Activated CD8-positive, alpha-beta memory T cell treated with anti-CD3 and anti-CD28 coated beads, Interleukin-2, amount 10 ng/mL, durations not matched to agents 7 days and 5 days (primary cell): ENCODE measurements around the gene DLD. TPM values are rescaled to one million over a fixed set of nuclear protein-coding genes. Genes with fewer than 3 reads are reported as not detected.
"Not testable (repeated sequence)": the region's sequence is repeated elsewhere in the genome, so short reads cannot be mapped to it uniquely, and the experiment has no call there.

Source experiments
- ATAC-seq: fragments of 150-1000 bp; cut with Tn5 transposase; one replicate; pipeline ENCODE4 v1.10.0; 2021; ENCODE audit warnings: moderate library complexity
- CTCF ChIA-PET: fragments of 350-600 bp; sonication (Branson Sonifier 250); formaldehyde crosslinking; loops from one replicate; lab custom pipeline; 2021; ENCODE audit warnings: antibody characterized with exemption; lab: Charles Lee
- DNase-seq: peaks from one replicate; pipeline ENCODE4 v3.0.0-alpha.2; 2020
- H3K27ac Mint-ChIP-seq: one replicate; pipeline ENCODE4 v1.8.0; 2021; ENCODE audit warnings: mild to moderate bottlenecking, mixed read lengths
- H3K27me3 Mint-ChIP-seq: one replicate; pipeline ENCODE4 v1.8.0; 2021; ENCODE audit warnings: mixed read lengths
- H3K36me3 Mint-ChIP-seq: one replicate; pipeline ENCODE4 v1.8.0; 2021; ENCODE audit warnings: mild to moderate bottlenecking, mixed read lengths
- H3K4me1 Mint-ChIP-seq: one replicate; pipeline ENCODE4 v1.8.0; 2021; ENCODE audit warnings: mixed read lengths
- H3K4me3 Mint-ChIP-seq: one replicate; pipeline ENCODE4 v1.8.0; 2021; ENCODE audit warnings: mild to moderate bottlenecking, moderate library complexity, mixed read lengths
- H3K9me3 Mint-ChIP-seq: one replicate; pipeline ENCODE4 v1.8.0; 2022; ENCODE audit warnings: low read depth, mixed read lengths
- total RNA-seq, 2 experiments: library from RNA; stranded (reverse); gene quantifications; one replicate each; pipeline ENCODE4 v1.2.3, GENCODE V29; 2021

The DLD gene
- total RNA-seq, 2 experiments from 2014 or later: 64.1 to 78.2 TPM

DNA sequence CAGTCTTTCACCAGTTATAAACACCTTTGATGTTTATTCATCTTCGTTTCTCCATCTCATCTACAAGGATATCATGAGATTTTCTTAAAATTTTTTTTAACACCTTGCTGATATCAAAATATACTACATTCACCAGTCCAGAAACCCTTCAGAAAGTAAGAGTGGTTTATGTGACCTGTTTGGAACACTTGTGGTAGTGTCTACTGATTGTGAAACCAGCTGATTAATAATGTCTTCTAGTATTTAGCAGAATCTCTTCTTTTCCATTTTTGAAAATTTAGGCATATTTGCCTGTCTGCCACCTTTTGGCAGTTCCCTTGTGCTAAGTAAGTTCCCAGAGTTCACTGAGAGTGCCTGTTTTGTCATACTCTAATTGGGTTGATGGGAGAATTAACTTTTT, 18.5 kb downstream of the DLD start:
- H3K27me3 Mint-ChIP-seq: no peaks in the 10 kb centered on the region
- no peak overlapping the region for H3K27ac Mint-ChIP-seq
- H3K9me3 Mint-ChIP-seq: peaks cover 4% of the 10 kb centered on the region
- ATAC-seq: no peak
- peaks cover 73% of the 10 kb centered on the region for H3K36me3 Mint-ChIP-seq
- H3K4me3 Mint-ChIP-seq: no peak overlapping the region
- H3K4me1 Mint-ChIP-seq: peaks cover 4% of the 10 kb centered on the region
- DNase-seq: no peak
- CTCF ChIA-PET: no interaction called here

DNA sequence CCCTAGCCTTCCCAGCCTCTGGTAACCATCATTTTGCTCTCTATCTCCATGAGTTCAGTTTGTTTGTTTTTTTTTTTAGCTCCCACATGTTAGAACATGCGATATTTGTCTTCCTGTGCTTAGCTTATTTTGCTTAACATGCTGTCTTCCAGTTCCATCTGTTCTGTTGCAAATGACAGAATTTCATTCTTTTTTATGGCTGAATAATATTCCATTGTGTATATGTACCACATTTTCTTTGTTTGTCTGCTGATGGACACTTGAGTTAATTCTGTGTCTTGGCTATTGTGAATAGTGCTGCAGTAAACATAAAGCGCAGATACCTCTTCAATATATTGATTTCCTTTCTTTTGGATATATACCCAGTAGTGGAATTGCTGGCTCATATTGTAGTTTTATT, 21.0 kb downstream of the DLD start:
- Mint-ChIP-seq H3K27ac (no peak overlapping the region), H3K4me3 (no peak overlapping the region), H3K4me1 (peaks cover 4% of the 10 kb centered on the region), H3K27me3 (no peaks in the 10 kb centered on the region), H3K36me3 (peaks cover 70% of the 10 kb centered on the region), H3K9me3 (peaks cover 4% of the 10 kb centered on the region)
- DNase-seq (no peak), ATAC-seq (no peak)
- CTCF ChIA-PET: no interaction called here

DNA sequence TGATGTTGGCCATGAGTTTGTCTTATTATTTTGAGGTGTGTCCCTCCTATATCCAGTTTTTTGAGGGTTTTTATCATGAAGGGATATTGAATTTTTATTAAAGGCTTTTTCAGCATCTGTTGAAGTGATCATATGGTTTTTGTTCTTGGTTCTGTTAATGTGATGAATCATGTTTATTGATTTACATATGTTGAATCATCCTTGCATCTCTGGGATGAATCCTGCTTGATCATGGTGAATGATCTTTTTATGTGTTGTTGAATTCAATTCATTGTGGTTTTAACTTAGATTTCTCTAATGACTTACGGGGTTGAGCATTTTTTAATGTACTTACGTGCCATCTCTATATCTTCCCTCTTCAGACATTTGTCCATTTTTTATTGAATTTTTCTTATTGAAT, 22.9 kb downstream of the DLD start:
- H3K27me3 Mint-ChIP-seq: no peaks in the 10 kb centered on the region
- no peak overlapping the region for H3K27ac Mint-ChIP-seq
- CTCF ChIA-PET: no interaction called here
- no peak overlapping the region for H3K4me3 Mint-ChIP-seq
- H3K9me3 Mint-ChIP-seq: peaks cover 4% of the 10 kb centered on the region
- DNase-seq (no peak), ATAC-seq (no peak)
- peaks cover 75% of the 10 kb centered on the region for H3K36me3 Mint-ChIP-seq
- H3K4me1 Mint-ChIP-seq: peaks cover 4% of the 10 kb centered on the region

DNA sequence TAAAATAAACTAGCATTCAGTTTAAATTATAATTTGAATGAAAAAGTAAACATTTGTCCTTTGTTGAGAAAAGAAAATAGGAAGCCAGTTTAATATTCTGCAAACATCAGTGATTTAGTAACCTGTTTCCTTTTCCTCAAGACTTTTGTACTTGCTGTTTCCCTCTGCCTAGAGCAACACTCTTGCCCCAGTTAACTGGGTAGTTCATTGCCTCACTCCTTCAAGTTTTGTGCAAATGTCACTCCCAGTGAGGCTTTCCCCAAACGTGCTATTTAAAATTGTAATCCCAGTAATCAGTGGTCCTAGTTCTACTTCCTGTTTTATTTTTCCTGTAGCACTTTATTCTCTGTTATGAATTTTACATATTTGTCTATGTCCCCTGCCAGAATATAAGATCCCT, 23.8 kb downstream of the DLD start:
- H3K4me1 Mint-ChIP-seq: peaks cover 1% of the 10 kb centered on the region
- no peak overlapping the region for H3K4me3 Mint-ChIP-seq
- CTCF ChIA-PET: no interaction called here
- ATAC-seq: no peak
- no peak for DNase-seq
- H3K36me3 Mint-ChIP-seq: peaks cover 74% of the 10 kb centered on the region
- no peak overlapping the region for H3K27ac Mint-ChIP-seq
- H3K27me3 Mint-ChIP-seq: no peaks in the 10 kb centered on the region
- H3K9me3 Mint-ChIP-seq: peaks cover 4% of the 10 kb centered on the region

DNA sequence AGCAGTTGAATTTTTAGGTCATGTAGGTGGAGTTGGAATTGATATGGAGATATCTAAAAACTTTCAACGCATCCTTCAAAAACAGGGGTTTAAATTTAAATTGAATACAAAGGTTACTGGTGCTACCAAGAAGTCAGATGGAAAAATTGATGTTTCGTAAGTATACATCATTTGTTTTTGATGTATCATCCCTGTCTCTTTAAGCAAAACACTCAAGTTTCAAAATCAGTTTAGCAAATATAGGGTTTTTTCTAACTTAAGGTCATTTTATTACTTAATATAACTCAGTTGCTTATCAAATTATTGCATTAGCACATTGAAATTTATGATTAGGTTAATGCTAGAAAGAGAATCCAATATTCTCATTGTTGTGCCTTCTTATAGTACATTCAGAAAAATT, 24.6 kb downstream of the DLD start:
- peaks cover 4% of the 10 kb centered on the region for H3K9me3 Mint-ChIP-seq
- H3K27me3 Mint-ChIP-seq: no peaks in the 10 kb centered on the region
- peaks cover 75% of the 10 kb centered on the region for H3K36me3 Mint-ChIP-seq
- CTCF ChIA-PET: no interaction called here
- no peak for ATAC-seq
- H3K4me1 Mint-ChIP-seq: peaks cover 4% of the 10 kb centered on the region
- no peak for DNase-seq
- H3K4me3 Mint-ChIP-seq: no peak overlapping the region
- no peak overlapping the region for H3K27ac Mint-ChIP-seq

DNA sequence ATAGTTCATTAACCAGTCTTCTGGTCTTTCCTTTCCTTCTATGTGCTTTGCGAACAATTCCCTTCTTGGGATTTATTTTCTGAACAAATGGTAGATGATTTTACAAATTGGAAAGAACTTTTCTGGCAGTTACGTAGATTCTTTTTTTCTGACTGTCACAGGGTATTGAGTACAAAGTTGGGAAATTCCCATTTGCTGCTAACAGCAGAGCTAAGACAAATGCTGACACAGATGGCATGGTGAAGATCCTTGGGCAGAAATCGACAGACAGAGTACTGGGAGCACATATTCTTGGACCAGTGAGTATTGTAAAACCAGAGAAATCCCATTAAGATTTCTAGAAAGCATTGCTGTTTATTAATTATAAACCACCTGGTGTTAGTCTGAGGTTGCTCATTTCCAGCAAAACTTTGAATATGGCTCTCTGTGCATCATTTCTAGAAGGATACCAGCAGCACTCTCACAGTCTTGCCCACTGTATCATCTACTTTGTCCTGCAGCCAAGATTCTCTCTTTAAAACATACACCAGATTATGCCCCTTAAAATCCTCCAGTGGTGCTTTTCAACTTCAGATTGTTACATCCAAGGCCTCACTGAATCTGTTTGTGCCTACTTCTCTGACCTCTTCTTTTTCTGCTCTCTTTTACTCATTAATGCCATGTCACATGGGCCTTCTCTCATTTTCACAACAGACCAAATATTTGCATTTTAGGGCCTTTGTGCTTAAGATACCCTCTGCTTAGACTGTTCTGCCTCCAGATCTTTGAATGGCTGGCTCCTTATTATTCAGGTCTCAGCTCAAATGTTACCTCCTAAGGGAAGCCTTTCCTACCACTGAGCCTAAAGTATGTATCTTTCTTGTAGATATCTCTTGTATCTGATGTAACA, 27.0 kb downstream of the DLD start:
- no peak overlapping the region for H3K27ac Mint-ChIP-seq
- DNase-seq: no peak
- H3K4me3 Mint-ChIP-seq: no peak overlapping the region
- H3K9me3 Mint-ChIP-seq: no peaks in the 10 kb centered on the region
- no peak for ATAC-seq
- H3K36me3 Mint-ChIP-seq: peaks cover 73% of the 10 kb centered on the region
- CTCF ChIA-PET: interaction anchor here (1.3 kb wide), 1 partner anchor 12 kb away, joined by 3 read pairs; no protein-coding TSS in a partner anchor
- H3K27me3 Mint-ChIP-seq: no peaks in the 10 kb centered on the region
- H3K4me1 Mint-ChIP-seq: peaks cover 12% of the 10 kb centered on the region

DNA sequence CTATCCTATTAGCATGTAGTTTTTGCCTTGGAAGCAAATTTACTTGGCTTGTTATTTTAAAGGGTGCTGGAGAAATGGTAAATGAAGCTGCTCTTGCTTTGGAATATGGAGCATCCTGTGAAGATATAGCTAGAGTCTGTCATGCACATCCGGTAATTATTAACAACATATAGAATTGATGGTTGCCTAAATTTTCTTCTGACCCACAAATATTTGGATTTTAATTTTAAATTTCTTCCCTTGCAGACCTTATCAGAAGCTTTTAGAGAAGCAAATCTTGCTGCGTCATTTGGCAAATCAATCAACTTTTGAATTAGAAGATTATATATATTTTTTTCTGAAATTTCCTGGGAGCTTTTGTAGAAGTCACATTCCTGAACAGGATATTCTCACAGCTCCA, 28.0 kb downstream of the DLD start:
- peaks cover 71% of the 10 kb centered on the region for H3K36me3 Mint-ChIP-seq
- no peak overlapping the region for H3K4me3 Mint-ChIP-seq
- CTCF ChIA-PET: interaction anchor here (1.3 kb wide), 1 partner anchor 11 kb away, joined by 3 read pairs; no protein-coding TSS in a partner anchor
- H3K27ac Mint-ChIP-seq: no peak overlapping the region
- H3K9me3 Mint-ChIP-seq: no peaks in the 10 kb centered on the region
- peaks cover 14% of the 10 kb centered on the region for H3K4me1 Mint-ChIP-seq
- DNase-seq: no peak
- ATAC-seq: no peak
- H3K27me3 Mint-ChIP-seq: no peaks in the 10 kb centered on the region

DNA sequence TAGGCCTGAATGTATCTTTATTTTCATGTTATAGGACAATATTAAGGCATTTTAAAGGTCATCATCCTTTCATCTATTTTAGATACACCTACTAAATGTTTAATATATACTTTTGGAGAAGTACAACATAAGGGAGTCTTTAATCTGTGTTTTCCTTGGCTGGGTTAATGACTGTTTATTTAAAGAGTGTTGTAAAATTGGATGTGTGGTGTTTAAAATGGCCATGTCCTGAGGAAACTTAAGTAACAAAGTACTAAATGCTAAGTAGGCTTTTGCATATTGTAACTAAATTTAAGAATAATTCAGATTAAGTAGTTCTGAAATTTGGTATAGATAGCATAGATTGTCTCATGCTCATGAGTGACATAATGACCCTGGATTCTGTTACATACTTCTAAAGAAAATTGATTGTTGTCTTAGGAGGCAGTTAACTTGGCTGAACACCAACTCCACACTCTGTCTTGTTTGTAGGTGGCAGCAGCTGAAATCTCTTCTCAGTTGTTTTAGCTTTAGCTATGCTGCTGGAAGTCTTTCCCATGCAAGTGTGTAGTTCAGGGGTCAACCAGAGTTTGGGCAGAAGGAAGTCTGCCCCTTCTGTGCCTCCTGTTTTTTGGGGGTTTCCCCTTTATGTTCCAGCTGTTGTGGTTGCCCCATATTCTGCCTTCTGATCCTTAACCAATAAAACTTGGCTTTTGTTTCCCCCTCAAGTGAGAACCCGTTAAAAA, 29.2 kb downstream of the DLD start:
- no peak for ATAC-seq
- no peak overlapping the region for H3K4me3 Mint-ChIP-seq
- peaks cover 65% of the 10 kb centered on the region for H3K36me3 Mint-ChIP-seq
- no peak overlapping the region for H3K27ac Mint-ChIP-seq
- H3K27me3 Mint-ChIP-seq: no peaks in the 10 kb centered on the region
- no peak for DNase-seq
- H3K4me1 Mint-ChIP-seq: peaks cover 24% of the 10 kb centered on the region
- CTCF ChIA-PET: no interaction called here
- H3K9me3 Mint-ChIP-seq: no peaks in the 10 kb centered on the region

DNA sequence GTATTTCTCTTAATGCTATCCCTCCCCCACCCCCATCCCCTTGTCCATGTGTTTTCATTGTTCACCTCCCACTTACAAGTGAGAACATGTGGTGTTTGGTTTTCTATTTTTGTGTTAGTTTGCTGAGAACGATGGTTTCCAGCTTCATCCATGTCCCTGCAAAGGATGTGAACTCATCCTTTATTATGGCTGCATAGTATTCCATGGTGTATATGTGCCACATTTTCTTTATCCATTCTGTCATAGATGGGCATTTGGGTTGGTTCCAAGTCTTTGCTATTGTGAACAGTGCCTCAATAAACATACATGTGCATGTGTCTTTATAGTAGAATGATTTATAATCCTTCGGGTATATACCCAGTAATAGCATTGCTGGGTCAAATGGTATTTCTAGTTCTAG, 30.8 kb downstream of the DLD start:
- H3K9me3 Mint-ChIP-seq, H3K4me3 Mint-ChIP-seq, H3K27me3 Mint-ChIP-seq, ATAC-seq, CTCF ChIA-PET, H3K27ac Mint-ChIP-seq, DNase-seq: not testable (repeated sequence)
- Mint-ChIP-seq H3K4me1 (peaks cover 27% of the 10 kb centered on the region), H3K36me3 (peaks cover 61% of the 10 kb centered on the region)

DNA sequence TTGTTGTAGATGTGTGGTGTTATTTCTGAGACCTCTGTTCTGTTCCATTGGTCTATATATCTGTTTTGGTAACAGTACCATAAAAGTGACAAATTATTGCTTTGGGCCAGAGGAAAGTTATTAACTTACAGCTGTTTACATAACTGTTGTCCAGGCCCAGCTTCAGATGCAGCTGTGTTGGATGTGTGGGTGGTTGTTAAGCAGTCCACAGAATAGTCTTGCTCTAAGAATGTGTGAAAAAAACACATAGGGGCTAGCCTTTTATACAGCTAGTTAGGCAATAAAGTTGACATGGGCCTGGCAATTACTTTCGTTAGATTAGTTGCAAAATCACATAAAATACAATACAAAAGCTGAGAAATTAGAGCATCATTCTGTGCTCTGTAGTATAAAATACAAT, 31.9 kb downstream of the DLD start:
- no peaks in the 10 kb centered on the region for H3K9me3 Mint-ChIP-seq
- CTCF ChIA-PET: interaction anchor here (1.2 kb wide), 1 partner anchor 11 kb away, joined by 3 read pairs; no protein-coding TSS in a partner anchor
- H3K27me3 Mint-ChIP-seq: no peaks in the 10 kb centered on the region
- H3K36me3 Mint-ChIP-seq: peaks cover 58% of the 10 kb centered on the region
- H3K4me1 Mint-ChIP-seq: peaks cover 27% of the 10 kb centered on the region
- no peak for DNase-seq
- no peak overlapping the region for H3K27ac Mint-ChIP-seq
- no peak overlapping the region for H3K4me3 Mint-ChIP-seq
- no peak for ATAC-seq

DNA sequence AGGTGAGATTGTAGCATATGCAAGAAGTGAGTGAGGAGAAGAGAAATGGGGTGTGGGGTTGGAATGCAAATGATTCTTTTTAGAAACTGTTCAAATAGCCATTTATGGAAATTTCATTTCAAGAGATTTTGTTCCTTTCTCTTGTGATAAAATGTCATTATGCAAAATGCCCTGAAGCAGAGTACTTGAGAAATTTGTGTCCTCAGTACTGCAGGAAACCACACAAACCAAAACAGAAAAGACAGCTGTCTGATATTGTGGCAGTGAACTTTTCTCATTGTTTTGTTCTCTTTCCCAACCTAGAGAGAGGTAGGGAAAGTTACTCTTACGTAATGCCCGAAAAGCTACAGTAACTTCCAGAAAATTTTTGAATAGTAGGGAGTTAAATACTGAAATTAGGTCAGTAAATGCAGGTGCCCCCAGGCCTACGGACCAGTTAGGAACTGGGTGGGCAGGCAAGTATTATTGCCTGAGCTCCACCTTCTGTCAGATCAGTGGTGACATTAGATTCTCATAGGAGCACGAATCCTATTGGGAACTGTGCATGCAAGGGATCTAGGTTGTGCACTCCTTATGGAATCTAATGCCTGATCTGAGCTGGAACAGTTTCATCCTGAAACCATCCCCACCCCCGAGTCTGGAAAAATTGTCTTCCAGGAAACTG, 34.0 kb downstream of the DLD start:
- H3K9me3 Mint-ChIP-seq: no peaks in the 10 kb centered on the region
- no peak overlapping the region for H3K4me3 Mint-ChIP-seq
- H3K4me1 Mint-ChIP-seq: peaks cover 27% of the 10 kb centered on the region
- CTCF ChIA-PET: no interaction called here
- no peak overlapping the region for H3K27ac Mint-ChIP-seq
- ATAC-seq (peak; percentile 36), DNase-seq (no peak)
- no peaks in the 10 kb centered on the region for H3K27me3 Mint-ChIP-seq
- peaks cover 42% of the 10 kb centered on the region for H3K36me3 Mint-ChIP-seq

DNA sequence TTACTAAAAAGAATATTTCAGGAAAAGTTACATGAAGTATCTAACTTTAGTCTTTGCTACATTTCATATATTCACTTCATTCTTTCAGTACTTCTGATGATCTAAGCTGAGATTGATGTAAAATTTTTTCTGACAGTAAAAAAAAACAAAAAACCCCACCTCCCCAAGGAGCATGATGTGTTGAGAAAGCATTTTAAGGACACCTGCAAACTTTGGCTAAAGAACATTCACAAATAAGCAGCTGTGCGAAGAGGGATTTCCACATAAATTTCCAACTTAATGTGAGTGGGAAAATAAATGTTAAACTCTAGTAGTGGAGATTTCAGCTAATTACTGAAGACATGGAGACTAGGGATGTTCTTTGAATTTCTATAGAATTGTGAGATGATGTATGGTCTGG, 35.5 kb downstream of the DLD start:
- DNase-seq (no peak), ATAC-seq (no peak)
- Mint-ChIP-seq H3K4me1 (peaks cover 21% of the 10 kb centered on the region), H3K36me3 (peaks cover 29% of the 10 kb centered on the region), H3K27me3 (no peaks in the 10 kb centered on the region), H3K27ac (no peak overlapping the region), H3K9me3 (no peaks in the 10 kb centered on the region), H3K4me3 (no peak overlapping the region)
- CTCF ChIA-PET: interaction anchor here (0.8 kb wide), 1 partner anchor 52 kb away, joined by 3 read pairs; no protein-coding TSS in a partner anchor

DNA sequence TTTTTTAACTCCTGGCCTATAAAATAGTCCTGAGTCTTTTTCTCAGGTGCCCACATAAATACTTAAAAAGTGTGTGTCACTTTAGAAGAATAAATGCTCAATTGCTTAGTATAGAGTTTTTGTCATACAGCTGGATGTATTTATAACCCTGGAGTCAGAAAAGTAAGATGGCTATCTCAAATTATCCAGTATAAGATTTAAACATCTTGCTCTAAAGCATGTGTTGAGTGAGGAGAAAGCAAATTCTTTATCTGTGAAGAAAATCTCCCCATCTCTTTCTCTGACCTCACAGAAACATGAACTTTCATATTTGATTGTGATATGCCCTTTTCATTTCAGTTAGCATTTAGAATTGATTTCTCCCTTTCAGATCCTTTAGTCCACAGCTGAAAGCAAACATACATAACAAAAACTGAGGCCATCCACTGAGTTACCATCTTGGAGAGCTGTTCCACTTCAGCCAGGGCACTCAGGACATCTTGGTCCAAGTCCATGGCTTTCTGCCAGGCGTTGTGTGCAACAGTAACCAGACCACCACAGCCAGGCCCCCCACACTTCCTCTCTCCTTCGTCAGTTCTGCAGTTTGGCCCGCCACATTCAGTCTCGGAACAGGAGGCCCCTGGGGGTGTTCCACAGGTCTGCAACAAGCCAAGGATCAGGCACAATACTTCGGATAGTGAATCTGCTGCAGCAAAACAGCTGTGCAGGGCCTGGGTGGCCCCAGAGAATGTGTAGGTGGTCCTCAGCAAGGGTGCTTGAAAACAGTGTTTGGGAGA, 40.9 kb downstream of the DLD start:
- Mint-ChIP-seq H3K9me3 (no peaks in the 10 kb centered on the region), H3K36me3 (peaks cover 6% of the 10 kb centered on the region)
- CTCF ChIA-PET: no interaction called here

More for the DNA sequence above, 40.9 kb downstream of the DLD start:
- Mint-ChIP-seq H3K27ac (no peak overlapping the region), H3K27me3 (no peaks in the 10 kb centered on the region), H3K4me1 (no peaks in the 10 kb centered on the region), H3K4me3 (no peak overlapping the region)
- DNase-seq: no peak
- no peak for ATAC-seq
